HG02885 (cell line): ENCODE data around the gene DLG5.

Experiments
- ATAC-seq: cut with Tn5 transposase; IDR thresholded peaks from one replicate; pipeline ENCODE4 v1.9.1; 2021; ENCODE audit warnings: mild to moderate bottlenecking; ENCODE audit not compliant: unreplicated experiment, poor library complexity

DLG5 gene

GRCh38 chr10:77926566-77927401 is at the start of gene DLG5:
DLG5 (minus strand) TSS chr10:77926755; CDS start chr10:77926520, 235 bp downstream.
- ATAC-seq = peak; percentile 73

GRCh38 chr10:77975086-77975666 is 48.6 kb upstream of the DLG5 start:
- ATAC-seq = no peak

- ATAC-seq = no peak
Observed at GRCh38 chr10:77974396-77975074, 48.0 kb upstream of the DLG5 start.

GRCh38 chr10:77973276-77973675 is 46.7 kb upstream of the DLG5 start:
- ATAC-seq = no peak

GRCh38 chr10:77972148-77972547 is 45.6 kb upstream of the DLG5 start:
- ATAC-seq = no peak

GRCh38 chr10:77971804-77972144 is 45.2 kb upstream of the DLG5 start:
- no peak for ATAC-seq

- ATAC-seq = no peak
Observed at GRCh38 chr10:77970869-77971803, 44.6 kb upstream of the DLG5 start.

GRCh38 chr10:77969114-77969513 is 42.6 kb upstream of the DLG5 start:
- ATAC-seq = no peak

GRCh38 chr10:77967611-77968022 is 41.1 kb upstream of the DLG5 start:
- no peak for ATAC-seq

- ATAC-seq = no peak
Observed at GRCh38 chr10:77965294-77965693, 38.7 kb upstream of the DLG5 start.

- no peak for ATAC-seq
Observed at GRCh38 chr10:77964811-77965210, 38.3 kb upstream of the DLG5 start.

GRCh38 chr10:77963901-77964300 is 37.3 kb upstream of the DLG5 start:
- no peak for ATAC-seq

GRCh38 chr10:77962350-77963146 is 36.0 kb upstream of the DLG5 start:
- ATAC-seq = no peak

- ATAC-seq = no peak
Observed at GRCh38 chr10:77961668-77962067, 35.1 kb upstream of the DLG5 start.

- no peak for ATAC-seq
Observed at GRCh38 chr10:77960829-77961329, 34.3 kb upstream of the DLG5 start.

GRCh38 chr10:77959887-77960455 is 33.4 kb upstream of the DLG5 start:
- no peak for ATAC-seq

GRCh38 chr10:77959384-77959783 is 32.8 kb upstream of the DLG5 start:
- ATAC-seq = no peak

GRCh38 chr10:77955136-77955535 is 28.6 kb upstream of the DLG5 start:
- no peak for ATAC-seq

GRCh38 chr10:77949167-77949566 is 22.6 kb upstream of the DLG5 start:
- ATAC-seq = no peak
